ENCODE results near the gene VWA3A. TPM values are rescaled to one million over a fixed set of nuclear protein-coding genes. Genes with fewer than 3 reads are reported as not detected.

Gene VWA3A
- total RNA-seq, 2 donors from 2014 or later, result 0.33 to 0.52 TPM

DNA sequence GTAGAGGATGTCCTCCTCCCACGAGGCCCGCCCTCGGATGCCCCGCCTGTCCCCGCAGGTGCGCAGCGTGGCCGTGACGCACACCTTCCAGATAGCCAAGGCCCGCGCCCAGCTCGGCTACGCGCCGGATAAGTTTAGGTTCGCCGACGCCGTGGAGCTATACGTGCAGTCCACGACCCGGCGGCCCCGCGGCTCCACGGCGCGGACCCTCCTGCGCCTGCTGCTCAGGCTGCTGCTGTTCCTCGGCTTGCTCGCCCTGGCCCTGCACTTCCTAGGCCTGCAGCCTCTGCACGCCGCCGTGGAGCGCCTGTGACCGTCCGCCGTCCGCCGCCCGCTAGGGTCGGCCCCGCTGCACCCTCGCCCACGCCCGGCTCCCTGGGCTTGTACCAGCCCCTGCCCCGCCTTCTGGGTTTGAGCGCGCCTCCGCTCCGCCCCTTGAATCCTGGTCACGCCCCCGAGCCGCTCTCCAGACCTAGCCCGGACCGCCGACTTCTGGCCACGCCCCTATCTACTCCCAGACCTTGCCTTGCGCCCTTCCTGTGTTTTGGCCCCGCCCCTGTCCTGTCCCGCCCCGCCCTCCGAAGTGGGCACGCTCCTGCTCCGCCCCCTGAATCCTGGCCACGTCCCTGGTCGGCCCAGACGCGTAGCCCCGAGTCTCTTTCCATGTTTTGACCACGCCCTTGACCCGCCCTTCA is 97.9 kb downstream of the VWA3A start:
- intact Hi-C loops (cut with DNase I), result no loop called here

DNA sequence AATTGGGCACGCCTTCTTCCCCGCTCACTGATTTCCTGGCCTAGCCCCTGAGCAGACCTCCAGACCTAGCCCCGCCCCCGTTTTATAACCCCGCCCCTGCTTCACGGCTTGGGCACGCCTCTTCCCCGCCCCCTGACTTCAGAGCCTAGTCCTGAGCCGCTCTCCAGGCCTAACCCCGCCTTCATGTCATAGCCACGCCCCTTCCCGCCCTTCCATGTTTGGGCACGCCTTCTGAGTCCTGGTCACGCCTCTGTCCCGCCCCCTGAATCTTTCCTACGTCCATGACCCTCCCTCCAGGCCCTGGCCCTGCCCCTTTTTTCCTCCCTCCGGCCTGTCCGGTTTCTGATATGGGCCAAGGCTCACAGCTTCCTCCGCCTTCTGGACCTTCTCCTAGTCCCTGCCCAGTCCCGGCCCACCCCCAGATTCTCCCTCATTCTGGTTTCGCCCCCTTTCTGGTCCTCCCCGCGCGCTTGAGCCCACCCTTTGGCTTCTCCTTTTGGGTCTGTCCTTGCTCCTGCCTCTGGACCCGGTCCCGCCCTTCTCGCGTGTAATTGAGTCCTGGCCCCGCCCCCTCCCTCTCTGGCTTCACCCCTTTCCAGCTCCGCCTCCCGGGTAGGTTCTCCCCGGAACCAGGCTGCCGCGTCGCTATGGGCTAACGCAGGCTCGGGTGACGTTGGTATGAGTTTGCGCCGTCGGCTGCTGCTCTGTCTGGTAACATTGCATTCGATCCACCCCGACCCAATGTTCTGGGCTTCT is 98.6 kb downstream of the VWA3A start:
- Histone ChIP-seq H3K36me3 (replicated peaks in 1 of 2; ENCODE audit: insufficient read depth in 1 of 2, low read depth in 2 of 2) (no peaks in the 10 kb centered on the region), H3K27ac (peak overlapping the region; percentile 94 to 99 (median 97)), H3K9me3 (no peaks in the 10 kb centered on the region), H3K4me1 (peaks cover 33% of the 10 kb centered on the region), H3K4me3 (no peak overlapping the region), H3K27me3 (no peaks in the 10 kb centered on the region)
- ATAC-seq, result peak; percentile 78
- DNase-seq, result peak; percentile 99 to 100 (median 100)
- 1 to 2% methylated on average over 26 to 43 of the region's 43 CpGs for WGBS, 2 donors
- intact Hi-C loops (cut with DNase I), result no loop called here
- peak; percentile 85 to 94 (median 94) for TF ChIP-seq POLR2A (IDR thresholded peaks at IDR 0.05)
- TF ChIP-seq, protein P1, sequence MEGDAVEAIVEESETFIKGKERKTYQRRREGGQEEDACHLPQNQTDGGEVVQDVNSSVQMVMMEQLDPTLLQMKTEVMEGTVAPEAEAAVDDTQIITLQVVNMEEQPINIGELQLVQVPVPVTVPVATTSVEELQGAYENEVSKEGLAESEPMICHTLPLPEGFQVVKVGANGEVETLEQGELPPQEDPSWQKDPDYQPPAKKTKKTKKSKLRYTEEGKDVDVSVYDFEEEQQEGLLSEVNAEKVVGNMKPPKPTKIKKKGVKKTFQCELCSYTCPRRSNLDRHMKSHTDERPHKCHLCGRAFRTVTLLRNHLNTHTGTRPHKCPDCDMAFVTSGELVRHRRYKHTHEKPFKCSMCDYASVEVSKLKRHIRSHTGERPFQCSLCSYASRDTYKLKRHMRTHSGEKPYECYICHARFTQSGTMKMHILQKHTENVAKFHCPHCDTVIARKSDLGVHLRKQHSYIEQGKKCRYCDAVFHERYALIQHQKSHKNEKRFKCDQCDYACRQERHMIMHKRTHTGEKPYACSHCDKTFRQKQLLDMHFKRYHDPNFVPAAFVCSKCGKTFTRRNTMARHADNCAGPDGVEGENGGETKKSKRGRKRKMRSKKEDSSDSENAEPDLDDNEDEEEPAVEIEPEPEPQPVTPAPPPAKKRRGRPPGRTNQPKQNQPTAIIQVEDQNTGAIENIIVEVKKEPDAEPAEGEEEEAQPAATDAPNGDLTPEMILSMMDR (IDR thresholded peaks at IDR 0.05), result no peak

More for the DNA sequence above, 97.9 kb downstream of the VWA3A start:
- Histone ChIP-seq H3K4me3 (peak overlapping the region; percentile 29 to 43), H3K9me3 (no peaks in the 10 kb centered on the region), H3K27me3 (no peaks in the 10 kb centered on the region), H3K4me1 (peaks cover 32% of the 10 kb centered on the region), H3K36me3 (replicated peaks in 1 of 2; ENCODE audit: insufficient read depth in 1 of 2, low read depth in 2 of 2) (no peaks in the 10 kb centered on the region), H3K27ac (peak overlapping the region; percentile 84 to 99 (median 97))
- DNase-seq (peak; percentile 70 to 100 (median 88)), ATAC-seq (peak; percentile 75)
- TF ChIP-seq POLR2A (IDR thresholded peaks at IDR 0.05), result peak; percentile 51 to 77 (median 58)
- TF ChIP-seq, protein P1 (IDR thresholded peaks at IDR 0.05), result no peak
- WGBS, 2 donors, result 1 to 2% methylated on average over 11 to 71 of the region's 72 CpGs

DNA sequence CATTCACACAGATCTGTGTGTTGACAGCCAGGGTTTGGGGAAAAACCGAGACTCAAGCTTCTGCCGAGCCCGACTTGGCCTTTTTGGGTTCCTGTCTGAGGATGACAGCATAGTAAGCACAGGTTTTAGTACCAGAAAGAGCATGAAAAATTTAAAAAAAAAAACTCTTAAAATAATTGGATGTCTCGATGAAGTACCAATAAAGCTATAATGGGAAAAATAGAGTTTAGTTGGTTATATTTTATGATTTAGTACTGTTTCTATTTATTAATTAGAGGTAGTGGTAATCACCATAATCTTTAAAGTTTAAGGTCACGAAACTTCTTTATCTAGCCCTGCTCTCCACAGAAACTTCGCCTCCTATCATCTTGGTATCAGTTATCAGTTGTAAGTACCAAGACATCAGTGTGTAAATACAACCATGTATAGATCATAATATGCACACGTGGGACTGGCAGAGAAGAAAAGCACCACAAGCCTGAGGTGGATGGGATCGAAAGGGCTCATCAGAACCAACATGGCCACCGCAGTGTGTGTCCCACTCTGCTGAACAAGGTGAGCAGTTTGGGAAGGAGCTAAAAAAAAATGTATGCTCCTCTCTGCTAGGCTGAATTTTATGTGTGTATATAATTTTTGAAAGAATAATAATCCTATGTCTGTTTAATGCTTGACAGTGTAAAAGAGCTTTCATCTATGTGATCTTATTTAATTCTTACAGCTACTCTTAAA is 99.4 kb downstream of the VWA3A start:
- Histone ChIP-seq H3K36me3 (replicated peaks in 1 of 2; ENCODE audit: insufficient read depth in 1 of 2, low read depth in 2 of 2) (no peaks in the 10 kb centered on the region), H3K4me3 (no peak overlapping the region), H3K27ac (peak overlapping the region; percentile 94 to 99 (median 97)), H3K9me3 (no peaks in the 10 kb centered on the region), H3K27me3 (no peaks in the 10 kb centered on the region), H3K4me1 (peaks cover 40% of the 10 kb centered on the region)
- DNase-seq, result peak in 3 of 4 donors; percentile 33 to 34 (median 34)
- ATAC-seq, result no peak
- WGBS, 2 donors, result 5 to 8% methylated on average over 9 of the region's 9 CpGs
- intact Hi-C loops (cut with DNase I), result no loop called here
- TF ChIP-seq, protein P1 (IDR thresholded peaks at IDR 0.05), result no peak
- TF ChIP-seq POLR2A (IDR thresholded peaks at IDR 0.05), result no peak

DNA sequence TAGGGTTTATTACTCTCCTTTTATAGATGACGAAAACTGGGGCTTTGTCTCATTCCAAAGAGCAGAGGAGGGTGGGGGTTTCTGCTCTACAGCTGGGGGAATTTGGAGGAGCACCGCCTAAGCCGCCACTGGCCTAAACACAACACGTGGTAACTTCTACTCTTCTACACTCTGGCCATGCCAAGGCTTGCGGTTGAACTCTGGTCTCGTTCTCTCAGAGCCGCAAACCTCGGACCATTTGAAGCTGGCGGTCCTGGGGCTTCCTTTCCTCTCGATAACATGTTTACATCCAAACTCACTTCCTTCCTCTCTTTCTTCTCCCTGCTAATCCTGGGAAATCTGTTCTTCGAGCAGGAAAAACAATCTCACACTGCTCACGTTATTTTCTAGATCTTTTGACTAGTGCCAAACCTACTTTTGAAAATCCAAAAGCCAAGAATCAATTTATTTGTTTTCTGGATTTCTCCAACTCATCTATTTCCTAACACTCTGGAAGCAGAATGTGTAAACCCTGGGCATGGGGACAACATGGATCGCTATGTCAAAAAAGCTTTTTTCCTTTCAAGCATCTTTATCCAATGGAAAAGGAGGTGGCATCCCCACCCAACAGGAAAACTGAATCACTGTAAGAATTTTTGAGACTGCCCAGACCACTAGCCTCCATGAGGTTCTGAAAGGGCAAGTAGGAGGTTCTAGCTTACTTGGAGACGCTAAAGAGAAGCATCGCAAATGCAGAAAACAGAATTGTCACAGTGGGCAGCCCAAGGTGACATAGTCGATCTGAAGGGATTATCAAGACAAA is 100.1 kb downstream of the VWA3A start:
- ATAC-seq (no peak), DNase-seq (peak; percentile 55 to 82 (median 70))
- 33 to 47% methylated on average over 16 of the region's 16 CpGs for WGBS, 2 donors
- Histone ChIP-seq H3K9me3 (no peaks in the 10 kb centered on the region), H3K4me1 (peaks cover 40% of the 10 kb centered on the region), H3K27ac (peak overlapping the region; percentile 94 to 99 (median 97)), H3K4me3 (no peak overlapping the region), H3K36me3 (replicated peaks in 1 of 2; ENCODE audit: insufficient read depth in 1 of 2, low read depth in 2 of 2) (no peaks in the 10 kb centered on the region), H3K27me3 (no peaks in the 10 kb centered on the region)
- intact Hi-C loops (cut with DNase I), result no loop called here
- peak in 1 of 3 donors; percentile 19 for TF ChIP-seq POLR2A (IDR thresholded peaks at IDR 0.05)
- TF ChIP-seq, protein P1 (IDR thresholded peaks at IDR 0.05), result no peak

Data from body of pancreas (tissue), 4 donors.